Measurements from ENCODE around the gene GINM1.

DNA sequence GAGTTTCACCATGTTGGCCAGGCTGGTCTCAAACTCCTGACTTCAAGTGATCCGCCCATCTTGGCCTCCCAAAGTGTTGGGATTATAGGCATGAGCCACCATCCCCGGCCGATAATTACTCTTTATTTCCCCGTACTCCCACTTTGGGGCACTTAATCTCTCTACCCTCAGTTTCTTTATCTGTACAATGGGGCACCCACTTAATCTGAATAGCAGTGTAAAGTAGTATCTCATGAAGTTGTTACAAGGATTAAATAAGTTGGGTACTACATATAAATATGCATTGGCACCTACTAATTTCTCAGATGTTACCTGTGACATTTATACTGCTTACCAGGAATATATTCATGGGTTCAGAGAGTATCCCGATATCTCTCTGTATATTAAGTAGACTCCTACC, 15.2 kb downstream of the GINM1 start:
- TF ChIP-seq TAF1 (IDR thresholded peaks at IDR 0.05; ENCODE audit: low read depth, low read length) (no peak), SP4 (IDR thresholded peaks at IDR 0.05; ENCODE audit: low read length) (no peak), CEBPB (IDR thresholded peaks at IDR 0.05; ENCODE audit: low read depth, low read length) (no peak), SRF (IDR thresholded peaks at IDR 0.05; ENCODE audit: low read depth, low read length) (no peak), CREB1 (IDR thresholded peaks at IDR 0.05) (no peak)
- TF ChIP-seq, protein P1, sequence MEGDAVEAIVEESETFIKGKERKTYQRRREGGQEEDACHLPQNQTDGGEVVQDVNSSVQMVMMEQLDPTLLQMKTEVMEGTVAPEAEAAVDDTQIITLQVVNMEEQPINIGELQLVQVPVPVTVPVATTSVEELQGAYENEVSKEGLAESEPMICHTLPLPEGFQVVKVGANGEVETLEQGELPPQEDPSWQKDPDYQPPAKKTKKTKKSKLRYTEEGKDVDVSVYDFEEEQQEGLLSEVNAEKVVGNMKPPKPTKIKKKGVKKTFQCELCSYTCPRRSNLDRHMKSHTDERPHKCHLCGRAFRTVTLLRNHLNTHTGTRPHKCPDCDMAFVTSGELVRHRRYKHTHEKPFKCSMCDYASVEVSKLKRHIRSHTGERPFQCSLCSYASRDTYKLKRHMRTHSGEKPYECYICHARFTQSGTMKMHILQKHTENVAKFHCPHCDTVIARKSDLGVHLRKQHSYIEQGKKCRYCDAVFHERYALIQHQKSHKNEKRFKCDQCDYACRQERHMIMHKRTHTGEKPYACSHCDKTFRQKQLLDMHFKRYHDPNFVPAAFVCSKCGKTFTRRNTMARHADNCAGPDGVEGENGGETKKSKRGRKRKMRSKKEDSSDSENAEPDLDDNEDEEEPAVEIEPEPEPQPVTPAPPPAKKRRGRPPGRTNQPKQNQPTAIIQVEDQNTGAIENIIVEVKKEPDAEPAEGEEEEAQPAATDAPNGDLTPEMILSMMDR (IDR thresholded peaks at IDR 0.05; ENCODE audit: control extremely low read depth in 1 of 3, insufficient read depth in 1 of 3, low read depth in 1 of 3, low read length in 3 of 3): no peak
- TF ChIP-seq, protein P2, sequence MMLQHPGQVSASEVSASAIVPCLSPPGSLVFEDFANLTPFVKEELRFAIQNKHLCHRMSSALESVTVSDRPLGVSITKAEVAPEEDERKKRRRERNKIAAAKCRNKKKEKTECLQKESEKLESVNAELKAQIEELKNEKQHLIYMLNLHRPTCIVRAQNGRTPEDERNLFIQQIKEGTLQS (IDR thresholded peaks at IDR 0.05; ENCODE audit: insufficient read depth, low read depth, low read length): no peak

Data from H1 (cell line).